OCI-LY3 (cell line): ENCODE results near the gene LYPD6B.

Experiments
- H2AFZ ChIP-seq: fragments of 200-600, 300-600 bp; shearing (Covaris generic); 2 replicates; pipeline ENCODE4 v1.6.0; 2014; ENCODE audit warnings: antibody characterized with exemption, low read depth, low read length
- H3K27ac ChIP-seq: fragments of 200-600, 300-600 bp; sonication (generic); 2 replicates; pipeline ENCODE4 v1.5.1; 2014; ENCODE audit warnings: mild to moderate bottlenecking, low read length, moderate library complexity, mixed read lengths
- H3K27me3 ChIP-seq: fragments of 200-600, 300-600 bp; sonication (generic); 2 replicates; pipeline ENCODE4 v1.6.1; 2014; ENCODE audit warnings: low read depth, low read length, mixed read lengths
- H3K36me3 ChIP-seq: fragments of 200-600, 300-600 bp; sonication (generic); replicated peaks from 2 replicates; pipeline ENCODE3; 2014; ENCODE audit warnings: low read depth, low read length, mixed read lengths
- H3K4me1 ChIP-seq: fragments of 300-600, 200-600 bp; sonication (generic); 2 replicates; pipeline ENCODE4 v1.6.1; 2014; ENCODE audit warnings: low read length, mixed read lengths
- H3K4me2 ChIP-seq: fragments of 200-600, 300-600 bp; sonication (generic); 2 replicates; pipeline ENCODE4 v1.6.1; 2014; ENCODE audit warnings: low read length, mixed read lengths
- H3K4me3 ChIP-seq: fragments of 300-600, 200-600 bp; sonication (generic); 2 replicates; pipeline ENCODE4 v1.5.1; 2014; ENCODE audit warnings: antibody characterized with exemption, mild to moderate bottlenecking, low read length, moderate library complexity
- H3K79me2 ChIP-seq: fragments of 300-600, 200-600 bp; shearing (Covaris generic); 2 replicates; pipeline ENCODE4 v1.6.1; 2014; ENCODE audit warnings: mild to moderate bottlenecking, low read length, mixed read lengths
- H3K9ac ChIP-seq: fragments of 300-600, 200-600 bp; shearing (Covaris generic); 2 replicates; pipeline ENCODE4 v1.6.0; 2014; ENCODE audit warnings: mild to moderate bottlenecking, low read length, moderate library complexity
- H3K9me3 ChIP-seq: fragments of 200-600, 300-600 bp; shearing (Covaris generic); 2 replicates; pipeline ENCODE4 v1.6.1; 2014; ENCODE audit warnings: low read length, mixed read lengths; ENCODE audit not compliant: insufficient read depth
- H4K20me1 ChIP-seq: fragments of 200-600, 300-600 bp; sonication (generic); 2 replicates; pipeline ENCODE4 v1.6.1; 2016; ENCODE audit warnings: low read length, mixed read lengths; ENCODE audit not compliant: insufficient read depth
- CTCF ChIP-seq: fragments of 200-600, 300-600 bp; sonication (generic); IDR thresholded peaks from 2 replicates; pipeline ENCODE4 v1.5.1; 2014; ENCODE audit warnings: antibody characterized with exemption, low read length, low read depth
- EZH2phosphoT487 ChIP-seq: fragments of 200-600 bp; shearing (Covaris generic); IDR thresholded peaks from 2 replicates; pipeline ENCODE4 v1.6.1; 2018; ENCODE audit warnings: antibody characterized with exemption, mixed run types, low read depth

Gene LYPD6B

GRCh38 chr2:149075853-149076252 lies 37.4 kb downstream of the LYPD6B start:
- H3K4me1 ChIP-seq: no peaks in the 10 kb centered on the region
- H3K36me3 ChIP-seq: no peaks in the 10 kb centered on the region
- no peaks in the 10 kb centered on the region for H3K9me3 ChIP-seq
- no peak overlapping the region for H3K4me2 ChIP-seq
- no peaks in the 10 kb centered on the region for H3K79me2 ChIP-seq
- no peak overlapping the region for H3K4me3 ChIP-seq
- no peak overlapping the region for H3K27ac ChIP-seq
- H2AFZ ChIP-seq: no peak overlapping the region
- H4K20me1 ChIP-seq: no peaks in the 10 kb centered on the region
- H3K27me3 ChIP-seq: peaks cover 3% of the 10 kb centered on the region; the same call in 1 of the 2 replicates
- TF ChIP-seq EZH2phosphoT487: no peak
- no peak for TF ChIP-seq CTCF
- H3K9ac ChIP-seq: no peak overlapping the region

- Histone ChIP-seq H3K9ac (no peak overlapping the region), H3K79me2 (no peaks in the 10 kb centered on the region), H3K4me2 (no peak overlapping the region), H2AFZ (no peak overlapping the region), H3K4me3 (no peak overlapping the region), H3K36me3 (no peaks in the 10 kb centered on the region), H3K27me3 (peaks cover 3% of the 10 kb centered on the region; the same call in 1 of the 2 replicates), H3K9me3 (no peaks in the 10 kb centered on the region), H3K4me1 (no peaks in the 10 kb centered on the region), H4K20me1 (no peaks in the 10 kb centered on the region), H3K27ac (no peak overlapping the region)
- no peak for TF ChIP-seq CTCF
- no peak for TF ChIP-seq EZH2phosphoT487
Observed at GRCh38 chr2:149076863-149077412, 38.4 kb downstream of the LYPD6B start.

- Histone ChIP-seq H3K79me2 (no peaks in the 10 kb centered on the region), H4K20me1 (no peaks in the 10 kb centered on the region), H3K27ac (no peak overlapping the region), H2AFZ (no peak overlapping the region), H3K27me3 (peaks cover 3% of the 10 kb centered on the region; the same call in 1 of the 2 replicates), H3K4me3 (no peak overlapping the region), H3K4me2 (no peak overlapping the region), H3K36me3 (no peaks in the 10 kb centered on the region), H3K9ac (no peak overlapping the region), H3K4me1 (no peaks in the 10 kb centered on the region), H3K9me3 (no peaks in the 10 kb centered on the region)
- TF ChIP-seq CTCF: no peak
Observed at GRCh38 chr2:149077861-149078260, 39.4 kb downstream of the LYPD6B start.

GRCh38 chr2:149080099-149080498 lies 41.6 kb downstream of the LYPD6B start:
- H3K79me2 ChIP-seq: no peaks in the 10 kb centered on the region
- H3K4me2 ChIP-seq: no peak overlapping the region
- peaks cover 6% of the 10 kb centered on the region; the same call in 1 of the 2 replicates for H3K27me3 ChIP-seq
- H3K4me3 ChIP-seq: no peak overlapping the region
- no peaks in the 10 kb centered on the region for H4K20me1 ChIP-seq
- no peak for TF ChIP-seq EZH2phosphoT487
- no peak for TF ChIP-seq CTCF
- H3K4me1 ChIP-seq: no peaks in the 10 kb centered on the region
- H3K9ac ChIP-seq: no peak overlapping the region
- H3K9me3 ChIP-seq: no peaks in the 10 kb centered on the region
- no peak overlapping the region for H3K27ac ChIP-seq
- no peak overlapping the region for H2AFZ ChIP-seq
- H3K36me3 ChIP-seq: no peaks in the 10 kb centered on the region
